Right lobe of liver (tissue), 6 donors: ENCODE data around the gene CALHM3. TPM values are rescaled to one million over a fixed set of nuclear protein-coding genes. Genes with fewer than 3 reads are reported as not detected.
A peak's percentile ranks its signal among the peaks of the same experiment; 100 is the strongest.

Experiments
- ATAC-seq, 4 donors: fragments of 200-7000 bp; cut with Tn5 transposase; one replicate each; pipeline ENCODE4 v1.9.1; 2020; ENCODE audit warnings: mild to moderate bottlenecking in 4 of 4, moderate library complexity in 4 of 4
- DNase-seq, 3 donors: peaks; one replicate each; pipeline ENCODE4 v3.0.0-alpha.2; 2020
- H3K27ac ChIP-seq, 3 donors: fragments of 200-600 bp; one replicate each; pipeline ENCODE4 v1.8.0; 2022
- H3K27me3 ChIP-seq, 2 donors: fragments of 200-600 bp; one replicate each; pipeline ENCODE4 v1.8.0; 2022
- H3K36me3 ChIP-seq, 4 donors: fragments of 200-600 bp; sonication (generic) in 1 of 4; one replicate each; pipeline versions ENCODE4 v1.5.1 to v1.8.0; 2017 to 2022; ENCODE audit warnings: control low read depth in 1 of 4
- H3K4me1 ChIP-seq, 4 donors: fragments of 200-600 bp; sonication (generic) in 1 of 4; one replicate each; pipeline versions ENCODE4 v1.5.1 to v1.8.0; 2017 to 2022; ENCODE audit warnings: control low read depth in 1 of 4
- H3K4me3 ChIP-seq, 3 donors: fragments of 200-600 bp; one replicate each; pipeline ENCODE4 v1.8.0; 2022
- H3K9me3 ChIP-seq, 4 donors: fragments of 200-600 bp; sonication (generic) in 1 of 4; one replicate each; pipeline versions ENCODE4 v1.5.1 to v1.8.0; 2017 to 2022; ENCODE audit warnings: control low read depth in 1 of 4
- CTCF ChIP-seq, 4 donors: fragments of 200-600 bp in 3 of 4; fragments of 450-650 bp in 1 of 4; IDR thresholded peaks; one replicate each; pipeline versions ENCODE4 v1.5.1 to v1.8.0; 2016 to 2022; ENCODE audit warnings: antibody characterized with exemption in 4 of 4, mild to moderate bottlenecking in 2 of 4
- POLR2A ChIP-seq: fragments of 450-650 bp; IDR thresholded peaks from one replicate; pipeline ENCODE4 v1.6.1; 2017; ENCODE audit warnings: antibody characterized with exemption, mild to moderate bottlenecking
- WGBS: methylation state at CpG from one replicate; pipeline ENCODE4 v1.1.6; 2018; ENCODE audit warnings: low coverage, low lambda C conversion rate; ENCODE audit not compliant: insufficient coverage; ENCODE audit errors: missing lambda C conversion rate; 5-methylcytosine and 5-hydroxymethylcytosine counted together
- intact Hi-C, 2 donors: fragments of 100-400 bp; cut with DNase I; formaldehyde crosslinking; loops; one replicate each; pipeline versions ENCODE4 v1.11.2 to v1.14.1; 2022
- total RNA-seq, 6 experiments: library from RNA; depleted of rRNA in 2 of 6; stranded (reverse); fragments of >200 nt in 2 of 6; fragmentation: NEBNext Ultra II Directional in 3 of 6; extraction: Animal tissue kit (Norgen Biotek cat#: 25700) in 3 of 6; gene quantifications; one replicate each; pipeline versions ENCODE4 v1.1.0 to v1.2.4, GENCODE V29; 2016 to 2023
- donor health status: DM: no; HTN: yes; CAD: no.
- donor health status: DM: no; HTN: no; CAD: no.
- donor health status: DM: no; HTN: no; CAD: no.
- donor health status: DM: no; HTN: yes; CAD: no.
- donor health status: DM: no; HTN: yes; CAD: no.

The CALHM3 gene
- total RNA-seq, 6 experiments from 2014 or later: not detected

GRCh38 chr10:103442031-103442461 is 37.0 kb downstream of the CALHM3 start:
- no peak for TF ChIP-seq CTCF (IDR thresholded peaks at IDR 0.05)
- TF ChIP-seq POLR2A: no peak
- intact Hi-C loops: no loop called here
- Histone ChIP-seq H3K27me3 (no peaks in the 10 kb centered on the region), H3K27ac (no peak overlapping the region), H3K4me1 (no peaks in the 10 kb centered on the region), H3K9me3 (no peaks in the 10 kb centered on the region), H3K36me3 (peaks cover 0 to 89% (median 43%) of the 10 kb centered on the region in 4 donors), H3K4me3 (no peak overlapping the region)
- 71% methylated on average over 9 of the region's 13 CpGs for WGBS
- ATAC-seq: peak in 1 of 4 donors; percentile 42
- no peak for DNase-seq

- intact Hi-C loops: no loop called here
- no peaks in the 10 kb centered on the region for H3K9me3 ChIP-seq
- DNase-seq (no peak), ATAC-seq (no peak)
- no peaks in the 10 kb centered on the region for H3K4me1 ChIP-seq
- TF ChIP-seq CTCF (IDR thresholded peaks at IDR 0.05): no peak
- H3K27me3 ChIP-seq: no peaks in the 10 kb centered on the region
- peaks cover 0 to 89% (median 42%) of the 10 kb centered on the region in 4 donors for H3K36me3 ChIP-seq
- 86% methylated on average over 4 of the region's 8 CpGs for WGBS
- no peak overlapping the region for H3K4me3 ChIP-seq
- no peak overlapping the region for H3K27ac ChIP-seq
Observed at GRCh38 chr10:103441611-103442010, 37.4 kb downstream of the CALHM3 start.

GRCh38 chr10:103441206-103441605 is 37.8 kb downstream of the CALHM3 start:
- ATAC-seq (no peak), DNase-seq (no peak)
- Histone ChIP-seq H3K36me3 (peaks cover 0 to 86% (median 41%) of the 10 kb centered on the region in 4 donors), H3K9me3 (no peaks in the 10 kb centered on the region), H3K27me3 (no peaks in the 10 kb centered on the region), H3K4me3 (no peak overlapping the region), H3K27ac (no peak overlapping the region), H3K4me1 (no peaks in the 10 kb centered on the region)
- intact Hi-C loops: no loop called here
- TF ChIP-seq POLR2A: no peak
- TF ChIP-seq CTCF (IDR thresholded peaks at IDR 0.05): no peak
- 94% methylated on average over 8 of the region's 8 CpGs for WGBS

- WGBS: 88% methylated on average over 8 of the region's 14 CpGs
- no peaks in the 10 kb centered on the region for H3K4me1 ChIP-seq
- no peaks in the 10 kb centered on the region for H3K27me3 ChIP-seq
- no peak for TF ChIP-seq CTCF (IDR thresholded peaks at IDR 0.05)
- TF ChIP-seq POLR2A: no peak
- H3K27ac ChIP-seq: no peak overlapping the region
- H3K36me3 ChIP-seq: peaks cover 0 to 83% (median 38%) of the 10 kb centered on the region in 4 donors
- intact Hi-C loops: no loop called here
- no peak for ATAC-seq
- H3K4me3 ChIP-seq: no peak overlapping the region
- no peak for DNase-seq
- no peaks in the 10 kb centered on the region for H3K9me3 ChIP-seq
Observed at GRCh38 chr10:103440416-103440815, 38.6 kb downstream of the CALHM3 start.

GRCh38 chr10:103439776-103440175 is 39.3 kb downstream of the CALHM3 start:
- H3K4me1 ChIP-seq: no peaks in the 10 kb centered on the region

More at GRCh38 chr10:103439776-103440175, 39.3 kb downstream of the CALHM3 start:
- no peak for TF ChIP-seq CTCF (IDR thresholded peaks at IDR 0.05)
- TF ChIP-seq POLR2A: no peak
- H3K27ac ChIP-seq: no peak overlapping the region
- WGBS: 93% methylated on average over 3 of the region's 4 CpGs
- intact Hi-C loops: no loop called here
- no peaks in the 10 kb centered on the region for H3K27me3 ChIP-seq
- no peaks in the 10 kb centered on the region for H3K9me3 ChIP-seq
- H3K4me3 ChIP-seq: no peak overlapping the region
- H3K36me3 ChIP-seq: peaks cover 0 to 81% (median 35%) of the 10 kb centered on the region in 4 donors
- DNase-seq: no peak
- ATAC-seq: no peak
